Stimulated activated memory B cell treated with anti-CD40 and anti-IgM and Interleukin-4, amounts not matched to agents 10 μg/mL and 1 μg/mL and 100 μg/mL, for 72 hours (primary cell): ENCODE data around the gene SLC38A8.

ENCODE experiments used
- ATAC-seq: fragments of 150-1000 bp; cut with Tn5 transposase; 2 replicates; pipeline ENCODE4 v1.10.0; 2021
- H3K27ac Mint-ChIP-seq: one replicate; pipeline ENCODE4 v1.8.0; 2022; ENCODE audit warnings: mild to moderate bottlenecking, mixed read lengths
- H3K27me3 Mint-ChIP-seq: one replicate; pipeline ENCODE4 v1.8.0; 2022; ENCODE audit warnings: mixed read lengths
- H3K36me3 Mint-ChIP-seq: one replicate; pipeline ENCODE4 v1.8.0; 2022; ENCODE audit warnings: mixed read lengths
- H3K4me1 Mint-ChIP-seq: one replicate; pipeline ENCODE4 v1.8.0; 2022; ENCODE audit warnings: mixed read lengths
- H3K4me3 Mint-ChIP-seq: one replicate; pipeline ENCODE4 v1.8.0; 2022; ENCODE audit warnings: mild to moderate bottlenecking, moderate library complexity, mixed read lengths
- H3K9me3 Mint-ChIP-seq: one replicate; pipeline ENCODE4 v1.8.0; 2022; ENCODE audit warnings: mixed read lengths

The SLC38A8 gene

GRCh38 chr16:84042308-84042878 lies at the start of gene SLC38A8:
TSS of gene SLC38A8 (minus strand) at chr16:84042795. CDS start at chr16:84042157, 638 bp downstream.
- Mint-ChIP-seq H3K36me3 (peaks cover 5% of the 10 kb centered on the region), H3K4me3 (no peak within 1 kb of the TSS), H3K4me1 (peaks cover 6% of the 10 kb centered on the region), H3K9me3 (no peaks in the 10 kb centered on the region), H3K27ac (no peak within 1 kb of the TSS), H3K27me3 (peaks cover 47% of the 10 kb centered on the region)
- ATAC-seq = no peak

DNA sequence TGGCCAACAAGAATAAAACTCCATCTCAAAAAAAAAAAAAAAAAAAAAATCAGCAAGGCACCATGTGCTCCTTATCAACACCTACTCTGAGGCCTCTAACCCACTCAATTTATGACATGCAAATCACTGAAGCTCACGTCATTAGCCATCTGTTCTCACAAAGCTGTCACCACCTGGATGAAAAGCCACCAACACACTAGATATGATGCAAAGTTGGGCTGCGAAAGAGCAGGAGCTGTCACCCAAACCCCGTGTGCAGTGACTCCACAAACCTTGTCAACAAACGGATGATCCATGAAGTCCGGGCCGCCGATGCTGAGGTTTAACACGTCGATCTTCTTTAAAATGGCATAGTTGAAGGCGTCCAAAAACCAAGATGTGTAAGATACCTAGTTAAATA lies 48.9 kb upstream of the SLC38A8 start:
- no peak for ATAC-seq
- no peak overlapping the region for H3K4me3 Mint-ChIP-seq
- H3K4me1 Mint-ChIP-seq = peaks cover 31% of the 10 kb centered on the region
- no peak overlapping the region for H3K27ac Mint-ChIP-seq
- no peaks in the 10 kb centered on the region for H3K9me3 Mint-ChIP-seq
- peaks cover 89% of the 10 kb centered on the region for H3K36me3 Mint-ChIP-seq
- no peaks in the 10 kb centered on the region for H3K27me3 Mint-ChIP-seq

DNA sequence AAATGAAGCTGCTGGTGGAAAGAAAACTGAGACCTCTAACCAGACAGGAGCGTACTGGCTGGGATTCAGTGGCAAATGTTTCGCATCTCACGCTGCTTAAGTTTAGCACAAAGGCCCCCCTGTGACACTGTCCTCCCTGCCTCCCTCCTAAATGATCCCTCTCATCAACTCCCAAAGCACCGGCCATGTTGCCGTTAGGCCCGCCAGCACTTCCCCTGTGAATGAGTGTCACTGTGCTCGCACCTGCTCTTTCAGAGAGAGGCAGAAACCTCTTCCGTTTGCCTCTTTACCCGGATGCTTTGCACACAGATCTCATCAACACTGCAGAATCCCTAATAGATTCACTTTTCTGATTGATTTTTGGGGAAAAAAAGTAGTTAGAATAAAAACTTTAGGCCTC lies 47.6 kb upstream of the SLC38A8 start:
- Mint-ChIP-seq H3K36me3 (peaks cover 90% of the 10 kb centered on the region), H3K4me1 (peaks cover 40% of the 10 kb centered on the region), H3K4me3 (no peak overlapping the region), H3K9me3 (no peaks in the 10 kb centered on the region), H3K27me3 (no peaks in the 10 kb centered on the region), H3K27ac (no peak overlapping the region)
- no peak for ATAC-seq

DNA sequence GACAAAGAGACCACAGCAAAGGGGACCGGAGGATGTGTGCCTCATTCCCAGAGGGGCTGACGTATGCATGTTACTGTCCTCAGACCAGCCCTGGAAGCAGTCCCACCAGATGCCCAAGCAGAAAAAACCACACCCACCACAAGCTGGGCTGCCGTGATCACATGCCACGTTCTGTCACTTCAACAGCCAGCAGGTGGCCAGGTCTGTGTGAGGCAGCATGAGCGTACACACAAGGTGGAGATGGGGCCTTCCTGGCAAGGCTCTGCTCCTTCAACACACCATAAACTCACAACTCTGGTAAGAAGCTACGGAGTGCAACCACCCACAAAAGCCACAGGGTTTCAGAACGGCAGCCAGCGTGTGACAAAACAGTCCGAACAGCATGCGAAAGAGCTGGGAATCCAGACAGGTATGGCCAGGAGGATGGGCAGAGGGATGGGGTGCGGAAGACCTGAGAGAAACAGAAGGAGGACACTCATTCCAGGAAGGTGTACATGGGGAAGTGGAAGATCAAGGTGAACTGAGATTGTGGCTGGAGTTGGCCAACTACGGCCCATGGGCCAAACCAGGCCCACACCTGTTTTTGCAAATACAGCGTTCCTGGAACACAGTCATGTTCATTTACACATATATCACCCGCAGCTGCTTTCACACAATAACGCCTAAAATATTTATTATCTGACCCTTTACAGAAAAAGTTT lies 46.2 kb upstream of the SLC38A8 start:
- no peaks in the 10 kb centered on the region for H3K27me3 Mint-ChIP-seq
- peak overlapping the region; percentile 15 for H3K27ac Mint-ChIP-seq
- peaks cover 76% of the 10 kb centered on the region for H3K36me3 Mint-ChIP-seq
- peaks cover 46% of the 10 kb centered on the region for H3K4me1 Mint-ChIP-seq
- peak overlapping the region; percentile 40 for H3K4me3 Mint-ChIP-seq
- no peaks in the 10 kb centered on the region for H3K9me3 Mint-ChIP-seq
- ATAC-seq = peak; percentile 94

GRCh38 chr16:84087466-84088151 lies 45.0 kb upstream of the SLC38A8 start:
- Mint-ChIP-seq H3K4me3 (no peak overlapping the region), H3K27ac (no peak overlapping the region), H3K36me3 (peaks cover 72% of the 10 kb centered on the region), H3K9me3 (no peaks in the 10 kb centered on the region), H3K27me3 (no peaks in the 10 kb centered on the region), H3K4me1 (peaks cover 46% of the 10 kb centered on the region)
- no peak for ATAC-seq

- H3K27me3 Mint-ChIP-seq = no peaks in the 10 kb centered on the region
- no peak overlapping the region for H3K27ac Mint-ChIP-seq
- H3K4me1 Mint-ChIP-seq = peaks cover 46% of the 10 kb centered on the region
- ATAC-seq = no peak
- peaks cover 74% of the 10 kb centered on the region for H3K36me3 Mint-ChIP-seq
- H3K4me3 Mint-ChIP-seq = no peak overlapping the region
- H3K9me3 Mint-ChIP-seq = no peaks in the 10 kb centered on the region
Measured at GRCh38 chr16:84087001-84087400, 44.4 kb upstream of the SLC38A8 start.

DNA sequence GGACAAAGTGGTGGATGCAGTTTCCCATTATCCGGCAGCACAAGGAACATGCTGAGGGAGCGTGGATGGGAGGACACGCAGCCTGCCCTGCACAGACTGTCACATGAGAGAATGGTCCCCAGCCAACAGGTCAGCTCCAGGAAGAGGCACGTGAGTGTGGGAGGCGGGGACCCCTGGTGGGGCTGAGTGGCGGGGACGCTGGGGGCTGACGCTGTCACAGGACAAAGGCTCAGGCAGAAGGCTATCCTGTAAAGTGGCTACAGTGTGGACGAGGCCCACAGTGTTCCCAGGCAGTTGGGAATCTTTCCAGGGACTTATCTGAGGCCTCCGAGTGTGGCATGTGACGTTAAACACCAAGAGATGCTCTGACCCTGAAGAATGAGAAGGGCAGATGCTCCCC lies 43.7 kb upstream of the SLC38A8 start:
- Mint-ChIP-seq H3K36me3 (peaks cover 74% of the 10 kb centered on the region), H3K27ac (peak overlapping the region; percentile 35), H3K4me1 (peaks cover 46% of the 10 kb centered on the region), H3K9me3 (no peaks in the 10 kb centered on the region), H3K27me3 (no peaks in the 10 kb centered on the region), H3K4me3 (no peak overlapping the region)
- ATAC-seq = no peak

DNA sequence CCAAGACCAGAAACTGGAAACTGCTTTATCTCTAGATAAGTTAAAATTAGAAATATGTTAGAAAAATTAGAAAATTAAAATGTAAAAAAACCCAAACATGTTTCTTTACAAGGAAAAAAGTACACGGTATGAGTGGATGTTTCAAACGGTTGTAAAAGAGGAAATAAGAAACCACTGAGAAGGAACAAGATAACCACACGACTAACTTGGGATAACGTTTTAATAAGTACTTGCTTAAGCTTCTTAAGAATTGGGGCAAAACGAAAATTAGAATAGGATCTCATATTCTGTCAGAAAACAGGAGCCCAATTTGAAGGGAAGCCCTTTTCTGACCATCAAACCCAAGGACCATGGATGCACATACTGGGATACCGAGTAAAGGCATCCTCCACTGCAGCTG lies 43.2 kb upstream of the SLC38A8 start:
- peaks cover 74% of the 10 kb centered on the region for H3K36me3 Mint-ChIP-seq
- peaks cover 46% of the 10 kb centered on the region for H3K4me1 Mint-ChIP-seq
- ATAC-seq = peak; percentile 62
- H3K27me3 Mint-ChIP-seq = no peaks in the 10 kb centered on the region
- peak overlapping the region; percentile 35 for H3K27ac Mint-ChIP-seq
- H3K9me3 Mint-ChIP-seq = no peaks in the 10 kb centered on the region
- H3K4me3 Mint-ChIP-seq = peak overlapping the region; percentile 7

DNA sequence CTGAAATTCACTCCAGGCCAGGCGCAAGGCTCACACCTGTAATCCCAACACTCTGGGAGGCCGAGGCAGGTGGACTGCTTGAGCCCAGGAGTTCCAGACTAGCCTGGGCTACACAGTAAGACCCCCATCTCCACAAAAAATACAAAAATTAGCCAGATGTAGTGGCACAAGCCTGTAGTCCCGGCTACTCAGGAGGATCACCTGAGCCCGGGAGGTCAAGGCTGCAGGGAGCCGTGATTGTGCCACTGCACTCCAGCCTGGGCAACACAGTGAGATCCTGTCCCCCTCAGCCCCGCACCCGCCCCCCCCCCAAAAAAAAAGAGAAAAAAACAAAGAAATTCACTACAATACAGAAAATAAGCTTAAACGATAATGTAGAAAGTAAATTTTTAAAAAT lies 42.7 kb upstream of the SLC38A8 start:
- Mint-ChIP-seq H3K36me3 (peaks cover 73% of the 10 kb centered on the region), H3K4me1 (peaks cover 46% of the 10 kb centered on the region), H3K4me3 (no peak overlapping the region), H3K27ac (no peak overlapping the region), H3K27me3 (no peaks in the 10 kb centered on the region), H3K9me3 (no peaks in the 10 kb centered on the region)
- no peak for ATAC-seq

GRCh38 chr16:84084570-84085270 lies 42.1 kb upstream of the SLC38A8 start:
- ATAC-seq = peak; percentile 65
- Mint-ChIP-seq H3K27ac (no peak overlapping the region), H3K4me3 (no peak overlapping the region), H3K9me3 (no peaks in the 10 kb centered on the region), H3K27me3 (no peaks in the 10 kb centered on the region), H3K4me1 (peaks cover 46% of the 10 kb centered on the region), H3K36me3 (peaks cover 70% of the 10 kb centered on the region)

- Mint-ChIP-seq H3K36me3 (peaks cover 71% of the 10 kb centered on the region), H3K27ac (no peak overlapping the region), H3K4me3 (no peak overlapping the region), H3K4me1 (peaks cover 31% of the 10 kb centered on the region), H3K9me3 (no peaks in the 10 kb centered on the region), H3K27me3 (no peaks in the 10 kb centered on the region)
- no peak for ATAC-seq
Measured at GRCh38 chr16:84082835-84083569, 40.4 kb upstream of the SLC38A8 start.

DNA sequence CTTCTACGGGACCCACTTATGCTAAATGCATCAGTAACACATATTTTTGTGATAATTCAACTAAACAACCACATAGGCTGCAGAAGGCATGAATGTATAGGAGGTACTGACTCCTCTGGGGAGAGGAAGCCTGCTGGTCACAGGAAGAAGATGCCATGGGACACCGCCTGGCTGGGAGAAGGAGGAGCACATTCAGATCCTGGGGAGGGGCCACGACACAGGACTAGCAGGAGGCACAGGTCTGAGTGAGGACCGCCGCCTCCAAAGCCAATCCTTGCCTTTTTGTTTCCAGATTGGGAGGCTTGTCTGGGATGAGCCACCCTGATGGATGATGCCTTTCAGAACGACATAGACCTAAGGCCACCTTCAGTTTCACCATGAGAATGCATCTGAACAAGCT lies 39.5 kb upstream of the SLC38A8 start:
- Mint-ChIP-seq H3K4me1 (peaks cover 25% of the 10 kb centered on the region), H3K27me3 (no peaks in the 10 kb centered on the region), H3K27ac (no peak overlapping the region), H3K4me3 (no peak overlapping the region), H3K9me3 (no peaks in the 10 kb centered on the region), H3K36me3 (peaks cover 71% of the 10 kb centered on the region)
- ATAC-seq = no peak

DNA sequence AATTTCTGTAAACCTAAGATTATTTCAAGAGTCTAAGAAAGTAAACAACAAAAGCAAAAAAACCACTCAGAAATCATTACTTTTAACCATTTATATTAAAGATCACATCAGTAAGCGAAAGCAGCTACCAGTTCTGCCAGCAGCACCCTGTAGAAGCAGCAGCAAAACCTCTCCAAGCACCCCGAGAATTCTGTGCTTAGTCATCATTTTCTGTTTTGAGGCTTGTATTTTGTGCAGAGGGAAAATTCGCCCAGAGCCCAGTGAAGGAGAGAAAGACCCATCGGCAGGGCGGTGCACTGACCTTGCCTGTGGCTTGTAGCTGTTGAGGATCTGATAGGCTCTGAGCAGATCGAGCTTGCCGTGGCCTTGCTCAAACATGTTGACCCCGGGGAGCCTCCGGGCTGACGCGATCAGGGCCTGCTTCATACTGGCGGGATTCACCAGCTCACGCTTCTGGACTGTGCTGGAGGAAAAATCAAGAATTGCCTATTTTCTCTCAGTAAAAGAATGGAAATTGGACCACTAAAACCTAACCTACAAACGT lies 38.9 kb upstream of the SLC38A8 start:
- no peaks in the 10 kb centered on the region for H3K9me3 Mint-ChIP-seq
- peaks cover 71% of the 10 kb centered on the region for H3K36me3 Mint-ChIP-seq
- no peak for ATAC-seq
- H3K4me1 Mint-ChIP-seq = peaks cover 22% of the 10 kb centered on the region
- H3K4me3 Mint-ChIP-seq = no peak overlapping the region
- no peak overlapping the region for H3K27ac Mint-ChIP-seq
- H3K27me3 Mint-ChIP-seq = no peaks in the 10 kb centered on the region

- H3K36me3 Mint-ChIP-seq = peaks cover 69% of the 10 kb centered on the region
Measured at GRCh38 chr16:84080813-84081212, 38.2 kb upstream of the SLC38A8 start.

DNA sequence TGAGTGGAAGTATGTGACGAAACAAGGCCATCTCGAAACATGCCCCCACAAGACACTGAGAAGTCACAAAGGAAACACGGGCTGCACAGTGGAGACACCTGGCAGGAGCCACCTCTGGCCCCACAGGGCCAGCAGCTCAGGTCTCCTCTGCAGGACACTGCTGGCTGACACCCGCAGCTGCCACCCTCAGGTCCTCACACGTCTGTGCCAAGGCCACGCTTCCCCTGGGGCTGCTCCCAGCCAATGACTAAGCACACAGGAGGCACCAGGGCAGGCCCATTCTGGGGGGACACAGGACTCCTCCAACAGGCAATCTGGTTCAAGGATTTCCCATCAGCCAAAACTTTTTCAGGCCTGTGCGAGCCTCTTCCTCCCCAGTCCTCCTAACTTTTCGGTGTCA lies 37.8 kb upstream of the SLC38A8 start:
- H3K9me3 Mint-ChIP-seq = no peaks in the 10 kb centered on the region
- no peak overlapping the region for H3K27ac Mint-ChIP-seq
- peaks cover 72% of the 10 kb centered on the region for H3K36me3 Mint-ChIP-seq
- no peak for ATAC-seq
- H3K27me3 Mint-ChIP-seq = no peaks in the 10 kb centered on the region
- H3K4me1 Mint-ChIP-seq = peaks cover 14% of the 10 kb centered on the region
- no peak overlapping the region for H3K4me3 Mint-ChIP-seq

More at GRCh38 chr16:84080813-84081212, 38.2 kb upstream of the SLC38A8 start:
- Mint-ChIP-seq H3K4me3 (no peak overlapping the region), H3K27ac (no peak overlapping the region), H3K9me3 (no peaks in the 10 kb centered on the region), H3K4me1 (peaks cover 15% of the 10 kb centered on the region), H3K27me3 (no peaks in the 10 kb centered on the region)
- ATAC-seq = no peak
